HG02885 (cell line): Measurements from ENCODE around the gene SOHLH1.
"Not testable (repeated sequence)": the region's sequence is repeated elsewhere in the genome, so short reads cannot be mapped to it uniquely, and the experiment has no call there.

Source experiments
- ATAC-seq: cut with Tn5 transposase; IDR thresholded peaks from one replicate; pipeline ENCODE4 v1.9.1; 2021; ENCODE audit warnings: mild to moderate bottlenecking; ENCODE audit not compliant: unreplicated experiment, poor library complexity

SOHLH1 gene

GRCh38 chr9:135683401-135684034 lies 15.8 kb downstream of the SOHLH1 start:
- no peak for ATAC-seq

DNA sequence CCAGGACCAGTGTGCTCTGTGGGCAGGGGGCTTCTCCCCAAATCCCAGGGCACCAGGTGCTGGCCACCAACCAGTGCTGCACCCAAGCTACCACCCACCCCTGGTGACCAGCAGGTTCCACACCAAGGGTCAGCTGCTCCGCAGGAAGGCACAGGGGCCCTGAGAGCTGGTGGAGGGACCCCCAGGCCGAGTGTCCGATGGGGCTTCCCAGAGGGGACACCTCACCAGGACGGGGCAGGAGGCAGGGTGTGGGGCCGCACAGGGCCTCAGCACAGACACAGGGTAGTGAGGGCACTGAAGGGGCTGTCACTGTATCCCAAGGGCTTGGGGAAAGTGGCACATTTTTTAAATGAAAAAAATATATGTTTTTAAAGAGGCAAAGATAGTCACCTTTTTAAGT lies 18.1 kb downstream of the SOHLH1 start:
- no peak for ATAC-seq

- ATAC-seq: no peak
Measured at GRCh38 chr9:135680056-135680455, 19.2 kb downstream of the SOHLH1 start.

GRCh38 chr9:135678236-135679017 lies 20.9 kb downstream of the SOHLH1 start:
- ATAC-seq: no peak

DNA sequence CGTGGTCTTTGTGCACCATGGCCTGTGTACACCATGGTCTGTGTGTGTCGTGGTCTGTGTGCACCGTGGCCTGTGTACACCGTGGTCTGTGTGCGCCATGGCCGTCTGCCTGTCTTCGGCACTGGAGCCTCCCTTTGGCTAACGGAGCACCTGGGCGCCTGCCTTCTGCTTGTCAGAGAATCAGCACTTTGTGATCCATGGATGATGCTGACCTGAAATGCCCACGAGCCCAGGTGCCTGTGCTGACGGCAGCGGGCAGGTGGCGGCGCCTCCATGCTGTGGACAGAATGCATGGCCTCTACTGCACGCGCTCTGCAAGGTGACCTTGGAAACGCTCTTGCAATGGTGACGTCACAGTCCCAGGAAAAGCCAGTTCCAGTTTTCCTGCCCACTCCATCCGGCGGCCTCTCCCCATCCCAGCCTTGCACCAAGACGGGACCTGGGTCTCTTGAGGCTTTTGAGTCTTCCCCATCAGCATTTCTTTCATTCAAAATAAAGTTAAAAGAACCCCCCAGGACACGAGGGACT lies 21.6 kb downstream of the SOHLH1 start:
- ATAC-seq: no peak

DNA sequence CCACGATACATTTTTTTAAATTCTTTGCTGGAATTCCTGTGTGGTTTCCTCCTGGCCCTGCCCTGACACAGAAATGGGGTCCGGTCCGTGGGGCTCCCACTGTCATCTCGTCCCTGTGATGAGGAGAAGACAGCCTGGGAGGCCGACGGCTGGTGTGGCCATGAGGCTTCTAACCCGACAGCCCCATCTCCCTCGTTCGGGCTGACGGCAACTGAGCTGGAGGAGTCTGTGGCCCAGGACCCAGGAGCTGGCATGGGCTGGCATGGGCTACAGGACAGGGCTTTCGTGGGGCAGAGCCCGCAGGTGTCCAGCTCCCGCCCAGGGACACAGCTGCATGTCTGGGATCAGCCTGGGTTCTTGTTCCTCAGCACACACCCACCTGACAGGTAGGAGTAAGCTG lies 22.4 kb downstream of the SOHLH1 start:
- no peak for ATAC-seq

DNA sequence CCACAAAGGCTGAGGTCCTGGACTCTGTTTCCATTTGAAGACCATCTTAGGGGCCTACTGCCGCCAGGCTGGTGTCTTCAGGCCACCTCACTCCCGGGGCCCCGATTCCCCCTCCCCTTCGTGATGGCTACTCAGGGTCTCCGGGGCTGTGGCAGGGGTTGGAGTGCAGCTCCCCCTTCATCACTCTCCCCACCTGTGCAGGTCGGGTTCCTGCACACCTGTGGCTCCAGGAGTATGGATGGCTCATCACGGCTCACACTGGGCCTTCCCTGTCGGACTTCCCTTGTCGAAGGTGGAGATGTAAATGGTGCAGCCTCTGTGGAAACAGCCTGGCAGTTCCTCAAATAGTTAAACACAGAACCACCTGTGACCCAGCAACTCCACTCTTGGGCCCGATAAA lies 24.3 kb downstream of the SOHLH1 start:
- no peak for ATAC-seq

GRCh38 chr9:135673941-135674340 lies 25.3 kb downstream of the SOHLH1 start:
- no peak for ATAC-seq

GRCh38 chr9:135672786-135673185 lies 26.5 kb downstream of the SOHLH1 start:
- ATAC-seq: not testable (repeated sequence)

DNA sequence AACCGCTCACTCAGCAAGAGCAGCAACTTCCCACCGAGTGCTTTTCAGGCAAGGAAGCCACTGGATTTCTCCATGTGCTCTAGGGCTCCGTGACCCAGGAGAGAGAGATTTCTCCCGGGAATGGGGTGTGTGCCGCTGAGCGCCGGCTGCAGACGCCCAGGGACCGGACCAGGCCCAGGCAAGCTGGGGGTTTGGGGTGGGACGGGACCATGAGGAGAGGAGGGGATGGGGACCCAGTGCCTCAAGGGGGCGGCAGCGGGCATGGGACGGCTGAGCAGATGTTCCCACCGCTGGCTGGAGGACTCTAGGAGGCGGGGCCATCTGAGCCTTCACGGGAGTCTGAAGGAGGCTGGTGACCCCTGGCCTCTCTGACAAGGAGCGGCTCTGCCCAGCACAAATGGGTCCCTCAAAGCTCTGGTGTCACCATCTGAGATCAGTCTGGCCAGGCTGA lies 27.7 kb downstream of the SOHLH1 start:
- ATAC-seq: no peak

DNA sequence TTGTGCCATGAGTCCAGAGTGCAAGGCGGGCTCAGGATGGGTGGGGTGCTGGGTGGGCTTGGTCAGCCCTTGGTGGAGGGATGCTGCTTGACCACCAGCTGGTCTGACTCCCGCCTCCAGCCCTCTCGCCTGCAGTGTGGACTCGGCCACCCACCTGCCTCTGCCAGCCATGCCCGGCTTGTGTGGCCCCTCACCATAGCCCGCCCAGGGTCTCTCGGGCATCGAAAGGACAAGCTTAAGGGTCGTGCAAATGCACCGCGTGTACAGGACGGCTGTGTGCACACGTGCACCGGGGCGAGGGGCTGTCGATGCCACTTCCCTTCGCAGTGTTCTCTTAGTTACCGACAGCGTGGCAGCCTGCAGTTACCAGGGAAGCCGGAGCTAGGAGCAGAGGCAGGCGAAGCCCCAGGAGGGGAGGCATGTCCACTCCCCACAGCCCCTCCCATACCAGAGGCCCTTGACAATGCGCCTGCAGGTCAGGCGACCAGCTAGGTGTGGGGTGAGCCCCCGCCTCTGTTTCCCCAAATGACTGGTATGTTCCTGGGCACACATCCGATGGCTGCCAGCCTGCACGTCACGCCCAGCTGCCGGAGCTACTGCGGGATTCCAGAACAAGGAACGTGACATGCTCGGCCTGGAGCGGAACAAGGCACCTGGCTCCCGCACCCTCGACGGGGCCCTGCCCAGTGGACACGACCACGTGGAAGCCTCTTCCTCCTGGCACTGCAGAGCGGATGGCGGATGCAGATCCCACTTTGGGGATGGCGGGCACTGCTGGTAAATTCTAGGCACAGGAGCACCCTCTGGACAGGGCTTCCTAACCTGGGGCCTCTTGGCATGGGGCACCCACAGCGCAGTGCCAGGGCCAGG lies 28.3 kb downstream of the SOHLH1 start:
- ATAC-seq: no peak

- no peak for ATAC-seq
Measured at GRCh38 chr9:135669616-135670285, 29.5 kb downstream of the SOHLH1 start.

- not testable (repeated sequence) for ATAC-seq
Measured at GRCh38 chr9:135669018-135669417, 30.3 kb downstream of the SOHLH1 start.

DNA sequence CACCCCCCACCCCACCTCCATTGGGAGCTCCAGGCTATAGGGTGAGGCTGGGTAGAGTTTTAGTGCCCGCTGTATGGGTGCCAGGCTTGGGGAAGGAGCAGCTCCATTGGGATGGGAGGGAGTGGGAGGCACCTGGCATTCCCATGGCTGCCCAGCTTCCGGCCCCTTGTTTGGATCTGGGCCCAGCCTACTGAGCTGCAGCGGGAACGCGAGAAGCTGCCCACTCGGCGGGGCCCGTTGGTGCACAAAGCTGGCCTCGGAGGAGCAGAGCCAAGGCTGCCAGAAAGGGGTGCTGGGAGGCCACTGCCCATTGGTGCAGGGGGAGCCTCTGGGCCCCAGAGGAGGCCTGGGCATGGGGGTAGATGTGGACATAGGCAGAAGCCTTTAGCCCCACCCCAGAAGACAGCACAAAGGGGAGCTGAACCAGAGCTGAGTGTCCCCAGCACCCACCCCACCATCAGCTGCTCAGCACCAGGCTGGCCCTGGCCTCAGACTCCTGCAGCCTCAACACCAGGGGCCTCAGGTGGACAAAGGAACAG lies 31.7 kb downstream of the SOHLH1 start:
- no peak for ATAC-seq

DNA sequence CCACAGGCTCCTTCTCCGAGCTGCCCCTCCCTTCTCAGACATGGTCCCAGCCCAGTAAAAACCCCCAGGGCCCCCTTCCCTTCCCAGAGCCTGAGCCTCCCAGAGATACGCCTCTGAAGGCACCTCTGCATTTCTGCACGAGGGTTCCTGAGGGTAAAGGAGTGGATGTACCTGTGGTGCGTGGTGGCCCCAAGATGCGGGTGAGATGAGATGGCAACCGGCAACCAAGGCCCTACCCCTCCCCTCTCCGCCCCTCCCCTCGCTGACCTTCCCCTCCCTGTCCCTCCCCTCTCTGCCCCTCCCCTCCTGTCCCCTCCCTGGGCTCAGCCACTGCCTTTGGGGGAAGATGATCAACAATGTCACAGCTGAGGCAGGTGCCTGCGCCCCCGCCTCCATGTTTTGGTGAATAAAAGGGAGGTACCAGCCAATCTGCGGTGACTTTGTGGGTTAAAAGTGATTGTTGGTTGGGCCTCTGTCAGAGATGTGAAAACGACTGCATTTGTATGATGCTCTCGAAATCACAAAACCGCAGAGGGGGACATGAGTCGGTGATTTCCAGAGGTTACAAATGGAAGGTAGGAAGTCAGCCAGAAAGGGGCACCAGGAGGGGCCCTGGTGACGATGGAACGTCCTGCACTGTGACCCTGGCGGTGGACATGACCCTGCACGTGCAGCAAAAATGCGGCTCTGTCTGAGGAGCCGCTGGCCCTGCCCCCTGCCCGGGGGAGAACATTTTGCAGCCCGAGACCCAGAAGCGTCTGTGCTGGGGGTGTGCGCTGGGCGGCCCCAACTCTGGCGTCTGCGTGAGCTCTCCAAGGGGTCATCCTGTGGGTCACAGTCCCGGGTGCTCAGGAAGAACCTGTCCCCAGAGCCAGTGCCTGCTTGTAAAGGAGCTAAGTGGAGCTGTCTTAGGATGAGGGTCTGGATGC lies 32.5 kb downstream of the SOHLH1 start:
- no peak for ATAC-seq

- ATAC-seq: no peak
Measured at GRCh38 chr9:135665795-135666189, 33.5 kb downstream of the SOHLH1 start.

DNA sequence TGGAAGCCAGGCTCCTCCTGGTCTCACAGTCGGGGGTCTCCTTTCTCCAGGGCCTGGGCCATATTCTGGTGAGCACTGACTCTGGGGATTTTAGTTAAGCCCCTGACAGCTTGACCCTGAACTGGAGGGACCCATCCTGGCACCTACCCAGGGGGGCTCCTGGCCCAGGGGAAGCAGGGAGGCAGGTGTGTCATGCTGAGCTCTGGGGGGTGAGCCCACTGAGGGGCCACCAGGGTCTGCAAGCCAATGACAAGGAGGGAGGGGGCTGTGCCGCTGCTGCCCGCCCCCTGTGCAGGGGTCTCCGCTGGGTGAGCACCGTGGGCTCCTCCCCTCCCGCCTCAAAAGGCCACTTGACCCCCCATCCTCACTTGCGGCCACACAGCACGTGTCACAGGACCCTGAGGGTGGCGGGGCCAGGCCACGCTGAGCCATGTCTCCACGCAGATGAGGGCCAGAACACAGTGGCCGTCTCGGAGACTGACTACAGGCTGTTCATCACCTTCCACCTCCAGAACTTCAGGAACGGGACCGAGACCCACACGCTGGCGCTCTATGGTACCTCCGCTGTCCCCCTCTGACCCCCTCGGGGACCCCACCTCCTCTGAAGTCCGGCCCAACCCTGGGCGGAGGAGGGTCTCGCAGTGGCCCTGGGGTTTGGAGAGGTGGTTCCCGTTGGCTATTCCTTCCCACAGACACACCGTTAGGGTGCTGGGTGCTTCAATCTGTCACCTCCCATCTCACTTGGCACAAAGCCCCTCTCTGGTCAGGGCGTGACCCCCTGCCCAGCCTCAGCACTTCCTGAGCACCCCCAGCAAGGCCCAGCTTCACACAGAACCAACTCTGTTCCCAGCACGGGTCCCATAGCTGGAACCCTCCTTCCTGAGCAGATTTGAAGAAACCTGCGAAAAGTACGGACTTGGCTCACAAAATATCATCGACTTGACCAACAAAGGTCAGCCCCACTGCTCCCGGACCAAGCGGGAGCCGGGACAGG lies 34.2 kb downstream of the SOHLH1 start:
- ATAC-seq: no peak

DNA sequence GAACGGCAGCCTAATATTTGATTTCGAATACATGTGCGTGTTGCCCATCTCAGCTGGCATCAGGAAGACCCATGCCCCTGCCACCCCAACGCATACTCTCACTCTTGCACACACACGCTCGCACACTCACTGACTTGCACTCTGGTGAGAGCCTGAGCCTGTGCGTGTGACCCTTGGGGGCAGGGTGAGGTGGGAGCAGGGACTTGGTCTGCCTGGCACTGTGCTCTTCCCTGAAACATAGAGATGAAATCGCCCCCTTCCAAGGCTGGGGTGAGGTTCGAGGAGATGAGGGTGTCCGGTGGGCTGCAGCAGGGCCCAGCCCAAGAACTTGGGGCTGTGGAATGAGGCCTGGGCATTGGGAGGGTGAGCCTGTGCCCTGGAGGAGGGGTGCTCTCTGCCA lies 35.0 kb downstream of the SOHLH1 start:
- no peak for ATAC-seq
